ENCODE data around the gene KRT7.

DNA sequence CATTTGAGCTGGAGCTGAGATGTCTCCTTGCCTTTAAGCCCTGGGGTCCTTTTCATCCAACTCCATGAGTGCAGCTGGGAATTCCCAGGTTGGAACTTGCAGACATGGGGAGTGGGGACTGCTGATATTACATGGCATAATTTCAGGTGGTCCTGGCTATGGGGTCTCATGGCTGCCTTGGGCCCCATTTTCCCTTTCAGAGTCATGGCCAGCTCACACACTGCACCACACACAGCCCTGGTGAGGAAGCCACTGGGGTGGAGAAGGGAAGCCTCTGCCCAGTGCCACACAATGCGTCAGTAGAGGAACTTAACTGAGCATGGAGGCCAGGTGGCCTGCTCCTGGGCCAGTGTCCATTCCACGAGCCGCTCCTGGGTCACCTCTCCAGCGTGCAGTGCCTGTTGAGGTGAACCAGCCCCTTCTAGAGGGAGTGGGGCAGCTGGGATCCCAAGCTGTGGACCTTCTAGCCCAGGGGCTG lies 24.1 kb downstream of the KRT7 start:
- TF ChIP-seq POLR2A (IDR thresholded peaks at IDR 0.05; ENCODE audit: low read length) (no peak), GATA1 (IDR thresholded peaks at IDR 0.05; ENCODE audit: low read depth, low read length) (no peak)
